ENCODE results near the gene LRRC74A. TPM values are rescaled to one million over a fixed set of nuclear protein-coding genes. Genes with fewer than 3 reads are reported as not detected.

LRRC74A gene
- polyA plus RNA-seq, 1 of the 3 experiments (the other 2 are of a cell fraction): not detected

DNA sequence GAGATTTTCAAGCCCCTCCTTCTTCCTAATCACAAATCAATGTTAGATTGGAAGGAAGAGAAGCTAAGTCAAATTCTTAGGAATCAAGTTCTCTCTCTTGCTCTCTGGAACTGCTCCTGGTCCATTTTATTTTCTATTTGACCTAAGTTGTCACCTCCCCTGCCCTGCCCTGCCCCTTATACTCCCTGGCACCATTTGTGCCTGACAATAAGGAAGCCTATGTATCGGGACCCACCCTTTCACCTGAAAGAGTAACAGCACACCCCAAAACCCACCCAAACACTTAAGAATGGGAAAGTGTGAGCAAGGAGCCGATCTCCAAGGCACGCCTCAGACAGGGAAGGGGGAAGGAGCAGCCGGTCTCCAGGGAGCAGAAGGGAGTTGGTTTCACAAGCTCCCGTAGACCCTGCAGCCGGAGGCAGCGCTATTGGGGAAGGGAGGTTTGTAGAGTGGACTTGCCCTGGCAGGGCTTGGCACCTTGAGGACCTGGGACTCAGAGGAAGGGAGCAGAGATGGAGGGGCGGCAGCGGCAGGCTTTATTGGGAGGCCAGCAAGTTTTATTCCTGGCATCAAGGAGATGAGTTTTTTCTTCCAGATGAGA lies 1.6 kb downstream of the LRRC74A start:
- Histone ChIP-seq H3K4me3 (ENCODE audit: low read depth in 2 of 2, low read length in 1 of 2) (no peak overlapping the region), H3K4me2 (no peak overlapping the region), H3F3A (replicated peaks; ENCODE audit: insufficient read depth) (no peaks in the 10 kb centered on the region), H3K9me3 (no peaks in the 10 kb centered on the region), H3K79me2 (ENCODE audit: insufficient read depth) (no peaks in the 10 kb centered on the region), H3K9me2 (no peaks in the 10 kb centered on the region), H3K36me3 (replicated peaks in 1 of 2; ENCODE audit: control insufficient read depth in 1 of 2, insufficient read depth in 2 of 2, low read length in 1 of 2) (no peaks in the 10 kb centered on the region), H3K4me1 (ENCODE audit: control insufficient read depth in 1 of 2, insufficient read depth in 2 of 2, low read depth in 1 of 2, low read length in 1 of 2) (peaks cover 0 to 13% of the 10 kb centered on the region in 2 experiments; a peak in 1 of 4 replicates), H3K9ac (no peak overlapping the region), H4K20me1 (ENCODE audit: insufficient read depth) (no peaks in the 10 kb centered on the region), H2AFZ (ENCODE audit: low read depth) (no peak overlapping the region), H3K27me3 (ENCODE audit: insufficient read depth) (no peaks in the 10 kb centered on the region; the same call in 1 of the 2 replicates), H3K27ac (ENCODE audit: low read depth in 2 of 2, low read length in 1 of 2) (no peak overlapping the region)
- 76% methylated on average over 9 of the region's 9 CpGs for WGBS (ENCODE audit: low lambda C conversion rate)
- ChIA-PET CTCF (no interaction called here), POLR2A (no interaction called here)
- no peak for TF ChIP-seq GATA2 (CRISPR knock-in tag; IDR thresholded peaks at IDR 0.05)
- TF ChIP-seq RCOR1 (IDR thresholded peaks at IDR 0.05; ENCODE audit: low read length): no peak
- no peak for TF ChIP-seq SMC3 (IDR thresholded peaks at IDR 0.05; ENCODE audit: low read depth, low read length)
- TF ChIP-seq TCF12 (IDR thresholded peaks at IDR 0.05): no peak
- no peak for TF ChIP-seq IRF3 (IDR thresholded peaks at IDR 0.05; ENCODE audit: low read depth, low read length)
- TF ChIP-seq EP300 (IDR thresholded peaks at IDR 0.05; ENCODE audit: borderline replicate concordance in 1 of 2, low read depth in 1 of 2, low read length in 1 of 2): no peak
- TF ChIP-seq FOXM1 (IDR thresholded peaks at IDR 0.05; ENCODE audit: low read depth): no peak
- TF ChIP-seq NFIC (IDR thresholded peaks at IDR 0.05; ENCODE audit: borderline replicate concordance): no peak
- TF ChIP-seq SIN3A (IDR thresholded peaks at IDR 0.05; ENCODE audit: borderline replicate concordance, low read depth, low read length): no peak
- no peak for TF ChIP-seq TEAD4 (IDR thresholded peaks at IDR 0.05; ENCODE audit: borderline replicate concordance, insufficient read depth)
- no peak for TF ChIP-seq GABPA (IDR thresholded peaks at IDR 0.05; ENCODE audit: low read depth)
- TF ChIP-seq MXI1 (IDR thresholded peaks at IDR 0.05; ENCODE audit: low read depth, low read length): no peak
- no peak for TF ChIP-seq RXRA (IDR thresholded peaks at IDR 0.05; ENCODE audit: borderline replicate concordance, low read depth)
- TF ChIP-seq RAD21 (IDR thresholded peaks at IDR 0.05; ENCODE audit: low read length): no peak
- no peak for DNase-seq

DNA sequence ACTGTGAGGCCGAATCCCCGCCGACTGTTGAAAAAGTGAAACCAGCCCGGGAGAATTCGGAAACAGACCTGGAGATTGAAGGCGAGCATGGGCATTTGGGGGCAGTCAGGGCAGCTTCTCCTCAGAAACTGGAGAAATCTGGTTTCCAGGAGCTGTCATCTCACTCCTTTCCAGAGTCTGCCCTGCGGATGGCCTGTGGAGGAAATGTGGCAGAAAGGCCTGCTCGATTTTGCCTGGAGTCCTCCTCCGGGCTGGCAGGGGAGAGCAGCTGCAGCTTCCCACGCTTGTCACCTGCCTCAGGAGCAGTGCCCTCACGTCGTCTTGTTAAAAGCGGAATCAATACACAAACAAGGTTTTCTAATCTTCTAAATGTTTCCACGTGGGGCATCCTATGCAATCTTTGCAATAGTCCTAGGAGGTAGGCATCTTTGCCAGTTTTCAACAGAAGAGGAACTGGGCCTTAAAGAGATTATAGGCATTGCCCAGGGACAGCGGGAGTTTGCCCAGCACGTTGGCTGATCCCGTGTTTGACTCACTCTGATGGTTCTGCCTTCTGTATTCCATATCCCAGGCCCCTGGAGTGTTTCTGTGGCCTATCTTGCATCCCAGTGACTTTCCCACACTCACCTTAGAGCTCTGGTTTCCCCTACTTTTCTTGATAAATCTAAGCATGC lies 2.3 kb downstream of the LRRC74A start:
- DNase-seq: no peak
- Histone ChIP-seq H3K27ac (ENCODE audit: low read depth in 2 of 2, low read length in 1 of 2) (no peak overlapping the region), H3K9ac (no peak overlapping the region), H3K9me3 (no peaks in the 10 kb centered on the region), H3K36me3 (replicated peaks in 1 of 2; ENCODE audit: control insufficient read depth in 1 of 2, insufficient read depth in 2 of 2, low read length in 1 of 2) (no peaks in the 10 kb centered on the region), H4K20me1 (ENCODE audit: insufficient read depth) (no peaks in the 10 kb centered on the region), H3K4me1 (ENCODE audit: control insufficient read depth in 1 of 2, insufficient read depth in 2 of 2, low read depth in 1 of 2, low read length in 1 of 2) (peaks cover 0 to 13% of the 10 kb centered on the region in 2 experiments; a peak in 1 of 4 replicates), H3K4me3 (ENCODE audit: low read depth in 2 of 2, low read length in 1 of 2) (no peak overlapping the region), H3F3A (replicated peaks; ENCODE audit: insufficient read depth) (no peaks in the 10 kb centered on the region), H3K79me2 (ENCODE audit: insufficient read depth) (no peaks in the 10 kb centered on the region), H3K9me2 (no peaks in the 10 kb centered on the region), H3K27me3 (ENCODE audit: insufficient read depth) (no peaks in the 10 kb centered on the region; the same call in 1 of the 2 replicates), H2AFZ (ENCODE audit: low read depth) (no peak overlapping the region), H3K4me2 (no peak overlapping the region)
- 70% methylated on average over 13 of the region's 17 CpGs for WGBS (ENCODE audit: low lambda C conversion rate)
- CTCF ChIA-PET: interaction anchor here (2.3 kb wide), 1 partner anchor 118 kb away, joined by 5 read pairs; no protein-coding TSS in a partner anchor
- POLR2A ChIA-PET: no interaction called here
- TF ChIP-seq IRF3 (IDR thresholded peaks at IDR 0.05; ENCODE audit: low read depth, low read length) (no peak), MEF2A (IDR thresholded peaks at IDR 0.05; ENCODE audit: borderline replicate concordance, low read depth) (no peak), FOSL2 (IDR thresholded peaks at IDR 0.05; ENCODE audit: borderline replicate concordance, low read depth) (no peak)

Measured in SK-N-SH (cell line).